Stimulated activated CD4-positive, alpha-beta T cell treated with anti-CD3 and anti-CD28 coated beads, Interleukin-2, amount 100 ng/mL, for 24 hours (primary cell): ENCODE results near the gene BCORL1.

Experiments
- DNase-seq, 2 donors: peaks; one replicate each; pipeline ENCODE4 v3.0.0-alpha.2; 2020

Gene BCORL1, protein sequence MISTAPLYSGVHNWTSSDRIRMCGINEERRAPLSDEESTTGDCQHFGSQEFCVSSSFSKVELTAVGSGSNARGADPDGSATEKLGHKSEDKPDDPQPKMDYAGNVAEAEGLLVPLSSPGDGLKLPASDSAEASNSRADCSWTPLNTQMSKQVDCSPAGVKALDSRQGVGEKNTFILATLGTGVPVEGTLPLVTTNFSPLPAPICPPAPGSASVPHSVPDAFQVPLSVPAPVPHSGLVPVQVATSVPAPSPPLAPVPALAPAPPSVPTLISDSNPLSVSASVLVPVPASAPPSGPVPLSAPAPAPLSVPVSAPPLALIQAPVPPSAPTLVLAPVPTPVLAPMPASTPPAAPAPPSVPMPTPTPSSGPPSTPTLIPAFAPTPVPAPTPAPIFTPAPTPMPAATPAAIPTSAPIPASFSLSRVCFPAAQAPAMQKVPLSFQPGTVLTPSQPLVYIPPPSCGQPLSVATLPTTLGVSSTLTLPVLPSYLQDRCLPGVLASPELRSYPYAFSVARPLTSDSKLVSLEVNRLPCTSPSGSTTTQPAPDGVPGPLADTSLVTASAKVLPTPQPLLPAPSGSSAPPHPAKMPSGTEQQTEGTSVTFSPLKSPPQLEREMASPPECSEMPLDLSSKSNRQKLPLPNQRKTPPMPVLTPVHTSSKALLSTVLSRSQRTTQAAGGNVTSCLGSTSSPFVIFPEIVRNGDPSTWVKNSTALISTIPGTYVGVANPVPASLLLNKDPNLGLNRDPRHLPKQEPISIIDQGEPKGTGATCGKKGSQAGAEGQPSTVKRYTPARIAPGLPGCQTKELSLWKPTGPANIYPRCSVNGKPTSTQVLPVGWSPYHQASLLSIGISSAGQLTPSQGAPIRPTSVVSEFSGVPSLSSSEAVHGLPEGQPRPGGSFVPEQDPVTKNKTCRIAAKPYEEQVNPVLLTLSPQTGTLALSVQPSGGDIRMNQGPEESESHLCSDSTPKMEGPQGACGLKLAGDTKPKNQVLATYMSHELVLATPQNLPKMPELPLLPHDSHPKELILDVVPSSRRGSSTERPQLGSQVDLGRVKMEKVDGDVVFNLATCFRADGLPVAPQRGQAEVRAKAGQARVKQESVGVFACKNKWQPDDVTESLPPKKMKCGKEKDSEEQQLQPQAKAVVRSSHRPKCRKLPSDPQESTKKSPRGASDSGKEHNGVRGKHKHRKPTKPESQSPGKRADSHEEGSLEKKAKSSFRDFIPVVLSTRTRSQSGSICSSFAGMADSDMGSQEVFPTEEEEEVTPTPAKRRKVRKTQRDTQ (N-terminal part only)

DNA sequence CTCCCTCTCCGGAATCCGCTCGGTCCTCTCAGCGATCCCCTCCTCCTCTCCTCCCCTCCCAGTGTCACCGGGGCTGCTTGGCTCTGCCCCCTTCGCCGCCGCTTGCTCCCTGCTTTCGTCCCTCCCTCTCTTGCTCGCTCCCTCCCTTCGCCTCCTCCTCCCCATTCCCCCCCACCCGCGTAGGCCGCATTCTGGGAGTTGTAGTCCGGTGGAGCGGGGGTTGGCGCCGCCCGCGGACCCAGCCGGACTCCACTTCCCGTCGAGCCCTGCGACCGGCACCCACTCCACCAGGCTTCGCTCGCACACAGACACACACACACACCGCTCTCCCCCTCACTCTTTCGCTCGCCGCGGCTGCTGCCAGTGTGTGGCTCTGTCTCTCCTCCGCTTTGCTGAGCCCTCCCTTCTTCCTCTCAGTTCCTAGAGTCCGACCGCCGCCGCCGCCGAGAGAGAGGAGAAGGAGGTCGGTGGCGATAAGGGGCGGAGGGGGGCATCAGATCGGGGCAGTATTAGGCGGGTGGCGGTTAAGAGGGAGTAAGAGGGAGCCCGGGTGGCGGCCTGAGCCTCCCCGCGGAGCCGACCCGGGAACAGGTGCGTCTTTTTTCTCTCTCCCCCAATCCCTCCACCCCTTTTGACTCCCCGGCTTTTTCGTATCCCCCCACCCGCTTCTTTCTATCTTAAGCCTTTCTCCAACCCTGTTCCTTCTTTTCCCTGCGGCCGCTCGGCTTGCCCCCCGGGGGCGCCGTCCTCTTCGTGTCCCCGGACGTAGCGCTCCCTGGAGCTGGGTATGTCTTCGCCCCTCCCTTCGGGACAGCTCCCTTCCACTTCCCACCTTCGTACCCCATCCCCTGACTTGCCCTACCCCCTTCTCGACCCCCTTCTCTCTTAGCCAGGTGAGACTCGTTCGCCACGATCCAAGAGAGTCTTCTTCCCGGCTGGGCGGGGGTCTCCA is at the start of gene BCORL1:
BCORL1 (plus strand) TSS at position 336 of the 952 bp plus-strand sequence. CDS start 22,597 bp downstream, outside the sequence.
- DNase-seq, result peak; percentile 83

DNA sequence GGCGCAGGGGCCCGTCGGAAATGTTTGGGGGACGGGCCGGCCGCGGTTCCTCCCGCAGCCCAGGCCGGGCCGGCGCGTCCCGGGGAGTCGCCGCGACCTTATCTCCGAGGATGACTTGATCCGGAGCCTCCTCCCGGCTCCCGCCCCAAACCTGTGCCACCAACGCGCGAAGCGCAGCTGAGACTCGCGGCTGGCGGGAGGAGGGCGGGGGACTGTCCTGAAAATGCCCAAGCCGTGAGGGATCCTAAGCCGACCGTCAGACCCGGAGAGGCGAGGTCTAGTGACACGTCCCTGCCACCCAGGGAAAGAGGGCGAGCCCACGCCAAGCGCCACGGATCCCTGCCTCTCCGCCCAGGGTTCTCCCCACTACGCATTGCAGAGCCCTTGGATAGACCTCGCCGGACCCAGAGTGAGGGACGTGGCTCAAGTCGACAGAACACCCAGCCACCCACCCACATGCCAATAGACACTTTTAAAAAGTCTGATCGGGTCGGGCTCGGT is 49.6 kb upstream of the BCORL1 start:
- peak in 1 of 2 donors; percentile 20 for DNase-seq

DNA sequence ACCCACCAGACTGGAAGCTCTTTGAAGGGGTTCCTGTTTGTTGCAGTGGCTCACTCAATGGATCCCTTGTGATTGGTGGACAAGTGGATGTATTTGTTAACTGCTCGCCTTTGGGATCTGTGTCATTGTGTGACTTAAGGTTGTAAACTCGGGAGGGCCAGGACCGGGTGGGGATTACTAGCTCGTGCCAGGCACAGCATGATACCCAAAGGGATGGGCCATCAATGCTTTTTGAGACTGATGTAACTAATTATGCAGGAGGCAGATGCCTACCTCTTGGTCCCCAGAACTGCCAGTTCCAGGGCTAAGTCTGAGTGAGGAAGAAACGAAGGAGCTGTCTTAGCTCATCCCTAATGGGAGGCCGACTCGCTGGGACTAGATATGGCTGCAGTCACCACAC is 48.7 kb upstream of the BCORL1 start:
- DNase-seq, result no peak

DNA sequence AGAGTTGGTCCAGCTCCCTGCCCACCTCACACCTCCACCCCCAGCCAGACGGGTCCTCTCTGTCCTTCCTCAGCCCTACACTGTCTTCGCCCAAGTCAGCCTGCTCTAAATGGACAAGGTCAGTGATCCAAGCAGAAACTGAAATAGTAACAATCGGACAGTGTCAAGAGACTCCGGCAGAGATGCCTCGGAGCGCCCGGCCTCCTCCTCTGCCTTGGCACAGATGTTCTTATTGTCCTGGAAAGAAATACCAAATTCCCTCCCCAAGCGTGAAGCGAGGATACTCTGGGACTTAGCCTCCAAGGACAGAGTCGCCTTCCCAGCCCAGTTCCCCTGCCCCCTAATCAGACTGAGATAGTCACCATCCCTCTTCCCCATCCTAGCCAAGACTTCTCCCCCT is 48.0 kb upstream of the BCORL1 start:
- DNase-seq, result no peak

DNA sequence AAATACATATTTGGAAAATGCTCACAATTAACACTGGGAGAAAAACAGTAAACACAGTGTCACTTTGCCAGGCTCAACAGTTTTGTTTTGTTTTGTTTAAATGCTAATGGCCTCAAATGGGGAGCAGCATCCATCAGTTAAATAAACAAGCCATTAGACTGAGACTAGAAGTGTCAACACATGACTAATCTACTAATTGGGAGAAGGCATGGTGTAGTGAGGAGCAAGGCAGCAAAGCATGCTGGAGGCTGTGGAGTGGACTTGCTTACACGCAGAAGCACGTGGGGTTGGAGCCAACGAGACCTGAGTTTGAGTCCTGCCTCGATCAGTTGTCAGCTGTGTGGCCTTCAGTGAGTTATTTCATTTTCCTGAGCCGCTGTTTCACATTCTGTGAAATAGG is 47.5 kb upstream of the BCORL1 start:
- no peak for DNase-seq

DNA sequence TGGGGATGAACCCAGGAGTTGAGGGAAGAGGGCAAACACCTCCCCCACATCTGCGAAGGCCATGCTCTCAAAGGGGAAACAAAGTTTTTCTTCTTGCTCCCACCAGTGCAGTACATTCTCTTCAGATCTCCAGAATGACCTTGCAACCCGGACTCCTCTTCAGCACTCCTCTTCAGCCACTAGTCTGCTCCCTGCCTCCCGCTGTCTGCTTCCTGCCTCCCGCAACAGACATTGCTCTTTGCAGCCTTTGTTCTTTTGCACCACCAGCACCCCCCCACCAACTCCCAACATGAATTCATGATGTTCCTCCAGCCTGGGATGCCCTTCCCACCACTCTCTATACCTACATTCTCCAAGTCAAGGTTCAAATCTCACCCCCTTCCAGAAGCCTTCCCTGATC is 44.4 kb upstream of the BCORL1 start:
- no peak for DNase-seq

DNA sequence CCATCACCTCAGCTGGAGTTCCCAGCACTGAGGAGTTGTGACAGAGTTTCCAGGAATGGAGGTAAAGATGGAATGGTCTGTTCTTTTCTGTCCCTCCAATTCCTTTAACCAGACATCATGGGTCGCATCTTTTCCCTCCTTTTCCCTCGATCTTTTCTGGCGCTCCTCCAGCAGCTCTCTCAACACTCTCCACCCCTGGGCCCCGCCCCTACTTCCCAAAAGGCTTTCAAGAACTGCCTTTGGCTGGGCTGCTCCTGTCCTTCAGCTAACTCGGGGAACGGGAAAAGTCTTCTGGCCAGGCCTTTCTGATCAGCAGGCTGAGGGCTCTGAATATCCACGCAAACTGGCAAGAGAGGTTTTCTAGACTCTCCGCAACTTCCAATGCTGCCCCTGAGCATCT is 42.4 kb upstream of the BCORL1 start:
- DNase-seq, result no peak

DNA sequence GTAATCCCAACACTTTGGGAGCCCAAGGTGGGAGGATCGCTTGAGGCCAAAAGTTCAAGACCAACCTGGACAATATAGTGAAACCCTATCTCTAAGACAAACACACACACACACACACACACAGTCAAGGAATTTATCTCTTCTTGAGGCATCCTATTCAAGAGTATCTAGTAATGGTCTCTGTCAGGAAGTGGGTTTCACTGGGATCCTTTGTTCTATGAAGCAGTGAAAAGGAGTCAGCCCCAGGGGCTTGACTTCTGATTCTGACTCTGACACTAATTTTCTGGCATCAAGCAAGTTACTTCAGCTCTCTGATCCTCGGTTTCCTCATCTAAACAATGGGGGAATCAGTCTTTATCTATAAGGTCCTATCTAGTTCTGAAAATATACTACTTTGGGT is 41.7 kb upstream of the BCORL1 start:
- no peak for DNase-seq

DNA sequence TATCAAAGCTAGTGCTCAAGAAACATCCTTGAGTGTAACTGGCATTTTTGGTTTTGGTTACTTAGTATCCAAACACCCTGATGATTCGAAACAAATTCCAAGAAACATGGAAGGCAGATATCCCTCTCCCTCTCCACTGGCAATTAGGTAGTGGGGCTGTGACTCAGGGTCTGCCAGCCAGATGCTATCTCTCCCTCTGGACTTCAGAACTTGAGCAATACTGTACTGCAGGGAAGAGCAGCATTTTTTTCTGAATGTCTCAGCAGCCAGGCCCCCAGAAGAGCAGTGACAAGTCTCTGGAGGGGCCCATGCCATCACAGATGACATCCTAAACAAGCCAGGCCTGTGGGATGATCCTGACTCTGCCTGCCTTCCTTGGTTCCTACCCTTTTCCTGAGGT is 37.3 kb upstream of the BCORL1 start:
- no peak for DNase-seq

DNA sequence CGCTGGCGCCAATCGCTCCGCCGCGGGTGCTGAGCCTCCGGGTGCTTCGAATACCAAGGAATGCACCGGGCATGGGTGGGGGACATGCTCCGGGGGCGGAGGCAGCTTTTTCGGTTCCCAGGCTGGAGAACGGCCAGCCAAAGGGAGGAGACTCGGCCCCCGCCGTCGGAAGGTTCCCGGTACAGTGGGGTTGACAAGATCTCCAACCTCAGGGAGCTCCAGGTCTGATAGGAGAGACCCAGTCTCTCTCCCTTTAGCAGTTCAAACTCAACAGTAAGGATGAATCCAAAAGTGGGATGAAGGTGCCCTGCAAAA is 29.1 kb upstream of the BCORL1 start:
- DNase-seq, result no peak

DNA sequence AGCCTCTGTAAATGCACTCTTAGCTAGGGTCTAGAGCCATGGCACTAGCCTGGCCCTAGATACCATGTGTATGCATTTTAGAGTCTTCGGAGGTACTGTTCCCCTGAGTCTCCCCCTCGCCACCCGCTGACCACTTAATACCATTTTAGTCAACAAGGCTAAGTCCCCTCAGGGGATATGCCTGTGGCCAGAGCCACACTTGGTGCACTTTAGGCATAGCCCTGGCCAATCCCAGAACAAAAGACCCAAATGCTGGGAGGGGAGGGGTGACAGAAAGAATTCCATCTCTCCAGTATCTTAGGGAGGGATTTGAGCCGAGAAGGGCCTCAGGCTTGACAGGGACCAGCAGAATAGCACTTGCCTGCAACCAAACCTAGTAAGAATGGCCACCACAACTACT is 28.6 kb upstream of the BCORL1 start:
- no peak for DNase-seq

DNA sequence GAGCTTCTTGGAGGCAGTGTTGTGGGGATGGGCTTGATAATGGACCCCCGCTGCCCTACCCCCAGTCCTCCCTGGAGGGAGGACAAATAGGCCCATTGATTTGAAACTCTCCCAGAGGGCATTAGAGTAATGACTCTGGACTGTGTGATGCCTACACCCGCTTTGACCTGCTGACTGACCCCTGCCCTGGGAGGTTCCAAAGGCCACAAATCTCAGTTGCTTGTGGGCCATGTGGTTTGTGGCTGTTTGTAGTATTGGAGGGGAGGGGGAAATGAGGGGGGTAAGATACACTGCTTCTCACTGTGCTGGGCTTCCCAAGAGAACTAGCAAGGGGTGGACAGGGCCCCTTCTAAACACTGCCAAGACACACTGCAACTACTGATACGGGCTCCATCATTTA is 27.6 kb upstream of the BCORL1 start:
- no peak for DNase-seq

DNA sequence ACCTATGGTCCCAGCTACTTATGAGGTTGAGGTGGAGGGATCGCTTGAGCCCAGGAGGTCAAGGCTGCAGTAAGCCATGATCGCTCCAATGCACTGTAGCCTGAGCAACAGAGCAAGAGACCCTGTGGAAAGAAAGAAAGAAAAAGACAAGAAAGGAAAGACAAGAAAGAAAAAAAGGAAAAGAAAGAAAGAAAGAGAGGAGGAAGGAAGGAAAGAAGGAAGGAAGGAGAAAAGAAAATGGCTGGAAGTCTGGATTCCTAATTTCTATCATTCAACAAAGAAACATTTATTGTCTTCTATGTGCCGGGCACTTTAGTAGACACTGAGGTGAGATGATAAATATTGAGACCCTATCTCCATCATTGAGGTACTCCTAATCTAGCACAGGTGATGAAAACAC is 26.8 kb upstream of the BCORL1 start:
- DNase-seq, result no peak

DNA sequence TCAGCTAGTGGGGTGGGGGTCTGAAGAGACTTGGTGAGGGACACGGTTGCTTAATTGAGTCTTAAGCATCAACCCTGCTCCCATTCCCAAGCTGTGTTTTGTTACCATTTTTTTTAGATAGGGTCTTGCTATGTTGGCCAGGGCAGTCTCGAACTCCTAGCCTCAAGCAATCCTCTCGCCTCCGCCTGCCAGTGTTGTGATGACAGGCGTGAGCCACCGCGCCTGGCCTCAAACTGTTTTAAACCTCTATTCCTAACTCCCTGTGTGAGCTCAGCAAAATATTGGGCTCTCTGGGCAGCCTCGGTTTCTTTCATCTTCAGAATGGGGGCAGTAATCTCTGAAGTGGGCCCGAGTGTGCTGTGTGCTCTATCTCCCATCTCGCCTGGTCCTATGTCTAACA is 26.3 kb upstream of the BCORL1 start:
- no peak for DNase-seq

DNA sequence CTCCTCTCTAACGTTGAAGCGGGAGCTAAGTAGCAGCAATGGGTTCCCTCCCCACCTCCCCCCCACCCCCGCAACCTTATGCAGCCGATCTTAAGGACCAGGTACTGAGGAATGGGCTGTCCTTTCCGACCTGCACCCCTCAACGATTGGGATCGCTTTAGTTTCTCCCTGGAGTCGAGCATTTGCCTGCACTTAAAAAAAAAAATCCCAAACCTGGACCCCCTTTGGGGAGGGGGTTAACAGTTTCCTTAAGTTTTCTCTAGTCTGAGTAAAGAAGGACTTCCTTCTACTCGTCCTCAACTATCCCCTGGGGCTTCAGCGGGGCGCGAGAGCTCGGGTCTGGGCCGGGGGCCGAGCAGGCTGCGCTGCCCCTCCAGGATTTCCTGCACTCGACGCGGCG is 25.7 kb upstream of the BCORL1 start:
- no peak for DNase-seq

DNA sequence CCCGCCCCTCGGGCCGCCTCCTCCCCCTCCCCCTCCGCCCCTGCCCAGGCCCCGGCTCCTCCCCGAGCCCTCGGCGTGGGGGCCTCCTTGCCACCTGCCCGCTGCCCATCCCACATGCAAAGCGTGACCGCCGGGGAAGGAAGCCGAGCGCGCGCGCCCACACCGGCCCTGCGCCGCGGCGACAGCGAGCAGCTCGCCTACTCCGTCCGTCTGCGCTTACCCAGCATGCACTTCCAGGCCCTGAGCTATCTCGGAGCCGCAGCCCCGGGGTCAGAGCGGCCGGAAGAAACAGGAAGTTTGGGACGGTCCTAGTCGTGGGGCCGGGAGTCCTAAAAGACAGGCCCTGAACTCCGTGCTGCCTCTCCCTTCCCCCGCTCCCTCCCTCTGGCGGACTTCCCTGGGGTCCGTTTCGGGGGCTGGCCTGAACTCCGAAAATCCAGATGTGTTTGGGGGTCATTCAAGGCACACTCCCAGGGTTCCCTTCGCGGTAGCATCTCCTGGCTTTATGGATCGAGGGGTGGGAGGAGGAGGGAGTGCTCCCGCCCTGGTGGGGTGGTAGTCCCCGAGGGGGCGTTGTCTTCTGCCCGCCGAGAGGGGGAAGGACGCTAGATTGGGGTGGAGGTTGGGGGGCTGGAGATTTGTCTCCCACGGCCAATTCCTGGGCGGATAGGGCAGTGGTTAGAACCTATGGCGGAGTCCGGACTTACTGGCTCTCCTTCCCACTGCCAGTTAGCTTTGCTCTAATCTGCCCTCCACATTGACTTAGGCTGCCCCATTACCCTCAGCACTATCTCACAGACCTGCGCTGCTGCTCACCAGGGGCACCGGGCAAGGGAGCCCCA is 25.0 kb upstream of the BCORL1 start:
- DNase-seq, result peak; percentile 44 to 60

DNA sequence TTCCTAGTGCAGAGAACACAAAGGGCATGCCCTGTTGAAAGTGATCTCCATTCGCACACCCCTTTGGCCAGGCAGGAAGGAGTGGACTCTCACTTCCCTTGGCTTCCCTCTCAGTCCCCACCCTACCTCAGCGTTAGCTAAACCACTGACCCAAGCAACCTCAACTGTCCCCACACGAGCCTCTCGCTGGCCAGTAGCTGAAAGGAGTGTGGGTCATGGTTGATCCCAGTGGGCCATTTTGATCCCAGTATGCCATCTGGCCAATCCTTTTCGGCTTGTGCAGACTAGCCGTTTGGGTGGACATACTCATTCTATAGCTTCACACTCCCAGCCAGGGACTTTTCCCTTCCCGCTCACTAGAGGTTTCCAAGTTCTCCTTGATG is 24.4 kb upstream of the BCORL1 start:
- DNase-seq, result no peak

DNA sequence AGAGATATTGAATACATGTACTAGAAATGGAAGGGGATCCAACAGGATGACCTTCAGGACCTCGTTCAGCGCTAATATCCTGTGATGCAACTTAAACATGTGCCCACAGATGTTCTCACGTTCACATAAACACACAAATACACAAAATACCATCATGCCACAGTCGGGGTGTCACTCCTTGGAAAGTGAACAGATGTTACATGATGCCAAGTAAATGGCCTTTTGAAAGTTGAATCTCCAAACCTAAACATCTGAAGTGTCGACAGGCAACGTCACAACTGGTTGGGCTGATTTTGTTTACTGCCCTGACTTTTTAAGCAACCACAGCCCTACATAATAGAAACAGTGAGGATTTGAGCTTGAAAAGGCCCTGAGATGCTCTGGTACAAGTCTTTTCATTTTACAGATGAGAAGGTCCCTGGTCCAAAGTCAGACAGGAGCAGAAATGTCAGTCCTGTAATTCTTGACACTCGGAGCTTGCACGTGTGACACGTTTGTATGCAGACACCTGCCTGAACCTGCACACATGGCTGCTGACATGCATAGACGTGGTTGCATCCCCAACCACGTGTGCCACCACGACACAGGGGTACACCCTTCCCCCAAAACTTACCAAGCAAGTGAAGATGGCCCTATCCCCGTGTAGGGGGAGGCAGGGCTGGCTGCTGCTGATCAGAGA is 23.5 kb upstream of the BCORL1 start:
- DNase-seq, result no peak

DNA sequence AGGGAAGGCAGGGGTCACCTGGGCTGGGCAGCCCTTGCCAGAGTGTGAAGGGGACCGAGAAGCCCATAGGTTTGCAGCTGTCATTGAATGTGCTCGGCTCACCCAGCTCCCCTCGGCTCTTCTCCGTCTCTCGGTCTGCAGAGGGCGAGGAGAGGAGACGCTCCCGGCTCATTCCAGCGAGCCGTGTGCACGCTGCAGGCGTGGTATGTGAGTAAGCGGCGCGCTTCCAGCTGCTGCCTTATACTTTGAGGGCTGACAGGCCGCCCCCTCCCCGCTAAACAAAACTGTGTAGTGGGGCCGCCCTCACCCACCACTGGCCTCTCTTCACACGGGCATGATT is 23.0 kb upstream of the BCORL1 start:
- no peak for DNase-seq
